ENCODE measurements around the gene S100A5. TPM values are rescaled to one million over a fixed set of nuclear protein-coding genes. Genes with fewer than 3 reads are reported as not detected.

S100A5 gene
- total and polyA plus RNA-seq, 10 of the 15 experiments (the other 5 are each of a cell fraction or from before 2014, with no cell fraction given): 0.47 to 0.75 (median 0.56) TPM; not detected in 6

DNA sequence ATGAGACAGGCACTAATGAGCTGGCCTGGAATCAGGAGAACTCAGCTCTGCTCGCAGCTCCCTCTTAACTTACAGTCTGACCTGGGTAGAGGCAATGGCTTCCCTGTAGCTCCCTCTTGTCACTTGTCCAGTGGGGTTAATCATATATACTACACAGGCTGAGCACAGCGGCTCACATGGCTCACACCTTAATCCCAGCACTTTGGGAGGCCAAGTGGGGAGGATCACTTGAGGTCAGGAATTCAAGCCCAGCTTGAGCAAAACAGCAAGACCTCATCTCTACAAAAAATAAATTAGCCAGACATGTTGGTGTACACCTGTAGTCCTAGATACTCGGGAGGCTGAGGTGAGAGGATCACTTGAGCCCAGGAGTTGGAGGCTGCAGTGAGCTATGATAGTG, 9.1 kb downstream of the S100A5 start (continued):
- no peak for TF ChIP-seq CHD2 (IDR thresholded peaks at IDR 0.05; ENCODE audit: borderline replicate concordance, low read depth, low read length)
- TF ChIP-seq, protein P1, sequence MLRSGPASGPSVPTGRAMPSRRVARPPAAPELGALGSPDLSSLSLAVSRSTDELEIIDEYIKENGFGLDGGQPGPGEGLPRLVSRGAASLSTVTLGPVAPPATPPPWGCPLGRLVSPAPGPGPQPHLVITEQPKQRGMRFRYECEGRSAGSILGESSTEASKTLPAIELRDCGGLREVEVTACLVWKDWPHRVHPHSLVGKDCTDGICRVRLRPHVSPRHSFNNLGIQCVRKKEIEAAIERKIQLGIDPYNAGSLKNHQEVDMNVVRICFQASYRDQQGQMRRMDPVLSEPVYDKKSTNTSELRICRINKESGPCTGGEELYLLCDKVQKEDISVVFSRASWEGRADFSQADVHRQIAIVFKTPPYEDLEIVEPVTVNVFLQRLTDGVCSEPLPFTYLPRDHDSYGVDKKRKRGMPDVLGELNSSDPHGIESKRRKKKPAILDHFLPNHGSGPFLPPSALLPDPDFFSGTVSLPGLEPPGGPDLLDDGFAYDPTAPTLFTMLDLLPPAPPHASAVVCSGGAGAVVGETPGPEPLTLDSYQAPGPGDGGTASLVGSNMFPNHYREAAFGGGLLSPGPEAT (IDR thresholded peaks at IDR 0.05; ENCODE audit: low read depth): no peak

GRCh38 chr1:153527683-153528040, 13.1 kb downstream of the S100A5 start:
- Histone ChIP-seq H4K20me1 (ENCODE audit: control insufficient read depth, insufficient read depth) (no peaks in the 10 kb centered on the region), H2AFZ (ENCODE audit: control insufficient read depth, low read depth, low read length) (no peak overlapping the region), H3K79me2 (ENCODE audit: control insufficient read depth, insufficient read depth, low read length) (no peaks in the 10 kb centered on the region), H3K4me3 (no peak overlapping the region), H3K4me1 (ENCODE audit: control insufficient read depth, insufficient read depth, low read length) (no peaks in the 10 kb centered on the region), H3K36me3 (ENCODE audit: control insufficient read depth in 2 of 2, insufficient read depth in 2 of 2, low read length in 1 of 2) (no peaks in the 10 kb centered on the region), H3K9me3 (replicated peaks; ENCODE audit: control insufficient read depth, insufficient read depth, low read length) (no peaks in the 10 kb centered on the region), H3K4me2 (ENCODE audit: control insufficient read depth, insufficient read depth) (no peak overlapping the region), H3K27me3 (replicated peaks in 1 of 2; ENCODE audit: control insufficient read depth in 2 of 2, insufficient read depth in 2 of 2, low read length in 1 of 2) (0 out of 4 replicates have a peak, but pooled peaks cover 0 to 3% of the 10 kb centered on the region in 2 experiments), H3K27ac (ENCODE audit: control insufficient read depth, insufficient read depth) (no peak overlapping the region), H3K9ac (ENCODE audit: control insufficient read depth, insufficient read depth, low read length) (no peak overlapping the region)
- intact Hi-C loops (cut with micrococcal nuclease; ENCODE audit: unreplicated experiment): no loop called here
- WGBS (ENCODE audit: insufficient coverage, insufficient replicate concordance, low lambda C conversion rate, missing lambda C conversion rate): 51% methylated on average over 5 of the region's 5 CpGs
- ChIA-PET SMC1A (ENCODE audit: uncharacterized antibody, unreplicated experiment) (no interaction called here), CTCF (interaction anchor here (1.2 to 4.2 kb wide), 2 partner anchors 16 to 43 kb away, joined by 3 to 22 read pairs; no protein-coding TSS in a partner anchor), RAD21 (ENCODE audit: unreplicated experiment) (no interaction called here), POLR2A (no interaction called here)
- ATAC-seq (no peak), FAIRE-seq (no peak), DNase-seq (ENCODE audit: low read depth, low spot score) (no peak)
- TF ChIP-seq NFYA (IDR thresholded peaks at IDR 0.05; ENCODE audit: borderline replicate concordance, low read depth, low read length): no peak
- no peak for TF ChIP-seq EGR1 (IDR thresholded peaks at IDR 0.05; ENCODE audit: borderline replicate concordance in 1 of 2, low read depth in 2 of 2, low read length in 2 of 2)
- no peak for TF ChIP-seq ZNF24 (IDR thresholded peaks at IDR 0.05)
- in situ Hi-C loops (cut with MboI): no loop called here
- no TSS peak for BruUV-seq (replicated peaks)

Data from GM12878 (cell line).